HL-60/S4 treated with retinoic acid at 250 ng/mL for 4 days and 3 days (cell line): ENCODE data around the gene CARMIL3.
"Not testable (repeated sequence)": the region's sequence is repeated elsewhere in the genome, so short reads cannot be mapped to it uniquely, and the experiment has no call there.

Experiments used
- in situ Hi-C: fragments of 300-500 bp; cut with MboI; formaldehyde crosslinking; loops from 2 replicates; pipeline ENCODE4 v1.7.0; 2022; ENCODE audit warnings: low sequenced_read_pairs

Gene CARMIL3

DNA sequence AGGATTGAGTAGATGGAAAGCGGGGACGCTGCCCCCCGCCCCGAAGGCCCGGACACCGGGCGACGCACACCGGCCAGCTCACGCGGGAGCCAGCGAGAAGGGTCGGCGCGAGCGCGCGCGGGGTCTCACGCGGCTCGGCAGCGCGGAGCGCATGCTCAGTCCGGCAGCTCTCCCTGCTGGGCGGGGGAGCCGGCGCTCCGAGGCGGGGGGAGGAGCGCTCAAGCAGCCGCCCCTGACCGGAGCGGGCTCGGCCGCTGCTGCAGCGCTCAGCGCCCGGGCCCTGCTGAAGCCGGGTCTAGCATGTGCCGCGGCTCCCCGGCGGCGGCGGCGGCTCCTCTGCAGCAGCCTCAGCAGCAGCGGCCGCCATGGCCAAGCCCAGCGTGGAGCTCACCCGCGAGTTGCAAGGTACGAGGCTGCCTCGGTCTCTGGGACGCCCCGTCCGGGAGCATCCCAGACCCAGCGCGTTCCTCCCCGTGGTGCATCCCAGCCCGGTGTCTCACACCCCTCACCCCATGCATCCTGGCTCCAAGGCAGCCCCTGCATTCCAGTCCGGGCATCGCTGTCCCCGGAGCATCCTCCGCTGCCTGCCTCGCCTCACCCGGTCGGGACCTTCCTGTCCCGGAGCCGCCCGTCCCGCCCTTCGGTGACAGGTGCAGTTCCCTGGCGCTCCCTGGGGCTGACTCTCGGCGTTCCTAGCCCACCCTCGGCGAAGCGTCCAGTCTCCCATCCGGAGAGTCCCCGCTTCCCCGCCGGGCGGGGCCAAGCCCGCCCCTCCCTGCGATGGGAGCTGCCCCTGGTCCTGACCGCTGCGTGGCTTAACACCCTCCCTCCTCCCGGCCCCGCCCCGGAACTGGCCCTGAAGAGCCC, at the start of gene CARMIL3:
CARMIL3 (plus strand) TSS at position 221 of the 867 bp plus-strand sequence; CDS start at position 366, 145 bp downstream.
- in situ Hi-C loops = no loop called here

DNA sequence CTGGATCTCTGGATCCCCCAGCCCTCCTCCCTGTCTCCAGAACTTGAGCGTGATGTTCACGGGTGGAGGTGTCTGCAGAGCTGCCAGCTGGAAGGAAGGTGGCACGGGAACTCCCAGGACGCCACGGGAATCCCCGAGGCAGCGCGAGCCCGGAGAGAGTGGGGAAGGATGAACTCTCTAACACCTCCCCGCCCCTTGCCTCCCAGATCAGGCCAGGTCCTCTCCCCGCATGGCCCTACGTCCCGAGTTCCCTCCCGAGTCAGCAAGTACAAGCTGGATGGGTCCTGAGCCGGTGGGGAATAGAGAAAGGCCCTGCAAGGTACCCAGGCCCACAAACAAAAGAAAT, 45.4 kb upstream of the CARMIL3 start:
- in situ Hi-C loops = not testable (repeated sequence)

DNA sequence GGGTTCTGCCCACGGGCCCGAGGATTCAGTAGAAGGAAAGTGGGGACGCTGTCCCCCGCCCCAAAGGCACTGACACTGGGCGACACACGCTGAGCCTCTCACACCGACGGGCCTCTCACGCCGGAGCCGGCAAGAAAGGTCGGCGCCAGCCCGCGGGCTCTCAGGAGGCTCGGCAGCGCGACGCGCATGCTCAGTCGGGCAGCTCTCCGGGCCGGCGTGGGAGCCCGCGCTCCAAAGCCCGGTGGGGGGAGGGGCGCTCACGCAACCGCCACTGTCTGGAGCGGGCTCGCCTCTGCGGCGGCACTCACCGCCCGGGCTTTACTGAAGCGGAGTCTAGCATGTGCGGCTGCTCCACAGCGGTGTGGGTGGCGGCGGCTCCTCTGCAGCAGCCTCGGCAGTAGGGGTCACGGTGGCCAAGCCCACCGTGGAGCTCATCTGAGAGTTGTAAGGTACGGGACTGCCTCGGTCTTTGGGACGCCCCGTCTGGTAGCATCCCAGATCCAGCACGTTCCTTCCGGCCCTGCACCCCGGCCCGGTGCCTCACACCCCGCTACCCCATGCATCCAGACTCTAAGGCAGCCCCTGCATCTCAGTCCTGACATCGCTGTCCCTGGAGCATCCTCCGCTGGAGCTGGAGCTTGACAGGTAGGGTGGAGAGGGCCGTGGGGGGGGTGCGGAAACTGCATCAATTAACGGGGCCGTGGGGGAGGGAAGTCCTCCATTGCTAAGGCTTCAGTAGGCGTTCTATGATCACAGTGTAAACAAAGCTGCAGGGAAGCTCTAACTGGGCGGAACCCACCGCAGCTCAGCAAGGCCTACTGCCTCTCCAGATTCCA, 44.8 kb upstream of the CARMIL3 start:
- in situ Hi-C loops = not testable (repeated sequence)

DNA sequence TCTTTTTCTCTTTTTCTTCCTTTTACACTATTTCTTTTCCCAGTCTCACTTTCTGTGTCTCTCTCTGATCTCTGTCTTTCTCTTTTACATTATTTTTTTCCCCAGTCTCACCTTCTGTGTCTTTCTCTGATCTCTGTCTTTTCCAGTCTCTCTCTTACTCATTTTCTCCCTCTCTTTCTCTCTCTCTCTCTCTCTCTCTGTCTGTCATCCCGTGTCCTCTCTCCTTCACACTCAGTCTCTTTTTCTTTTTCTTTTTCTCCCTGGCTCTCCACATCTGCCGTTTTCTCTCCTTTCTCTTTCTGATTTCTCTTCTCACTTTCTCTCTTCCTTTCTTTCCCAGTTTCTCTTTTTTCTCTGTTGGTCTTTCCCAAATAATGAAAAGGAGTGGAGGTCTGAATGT, 40.8 kb upstream of the CARMIL3 start:
- in situ Hi-C loops = no loop called here

DNA sequence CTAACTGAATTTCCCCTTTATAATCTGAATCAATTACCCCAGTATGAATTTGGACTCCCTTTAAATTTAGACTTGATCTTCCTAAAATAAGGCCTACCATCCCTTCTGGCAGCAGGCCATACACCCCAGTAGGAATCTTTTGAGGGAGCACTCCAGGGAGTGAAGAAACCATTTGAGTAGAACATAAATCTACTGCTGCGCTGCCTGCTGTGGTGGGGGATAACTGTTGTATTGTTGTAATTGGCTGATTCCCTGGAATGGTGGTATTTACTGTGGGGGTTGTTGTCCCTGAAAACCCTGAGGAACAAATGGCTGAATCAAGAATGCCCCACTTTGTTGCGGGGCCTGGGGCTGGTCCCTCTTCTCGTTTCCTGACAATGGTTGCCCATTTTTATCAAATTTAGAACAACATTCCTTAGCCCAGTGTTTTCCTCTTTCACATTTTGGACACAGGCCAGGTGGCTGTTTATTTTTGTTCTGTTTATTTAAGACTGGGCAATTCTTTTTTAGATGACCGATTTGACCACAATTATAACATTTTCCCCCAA, 39.0 kb upstream of the CARMIL3 start:
- in situ Hi-C loops = not testable (repeated sequence)

DNA sequence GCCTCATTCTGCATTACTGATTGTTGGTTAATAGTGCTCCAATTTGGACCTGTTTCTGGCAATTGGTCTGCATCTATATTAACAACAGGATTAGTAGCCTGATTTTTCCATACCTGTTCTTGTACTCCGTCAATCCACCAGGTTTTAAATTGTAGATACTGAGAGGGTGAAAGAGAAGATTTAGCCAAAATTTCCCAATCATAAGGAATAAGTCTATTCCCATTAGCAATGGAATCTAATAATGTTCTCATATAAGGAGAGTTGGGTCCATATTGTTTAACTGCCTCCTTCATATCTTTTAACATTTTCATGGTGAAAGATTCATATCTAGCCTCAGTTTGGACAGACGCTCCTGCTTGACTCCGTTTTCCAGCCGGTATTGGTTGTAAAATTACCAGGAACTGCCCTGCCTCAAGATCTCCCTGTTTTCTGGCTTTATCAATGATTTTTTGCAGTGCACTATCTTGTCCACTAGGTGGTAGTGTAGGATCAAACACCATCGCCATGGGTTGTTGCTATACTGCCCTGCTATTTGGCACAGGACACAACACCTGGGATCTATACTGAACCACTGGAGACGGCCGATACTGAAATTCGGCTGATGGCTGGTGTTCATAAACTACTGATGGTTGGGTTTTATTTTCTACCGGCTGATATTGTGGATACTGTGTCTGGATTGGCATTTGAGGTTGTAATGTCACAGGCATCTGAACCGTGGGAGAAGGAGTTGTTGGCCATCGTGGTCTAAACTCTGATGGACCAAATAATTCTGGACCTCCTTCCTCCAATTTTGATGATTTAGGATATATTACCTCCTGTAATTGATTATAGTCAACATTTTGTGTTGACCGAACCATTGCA, 37.9 kb upstream of the CARMIL3 start:
- in situ Hi-C loops = no loop called here

GRCh38 chr14:24015745-24016144, 36.1 kb upstream of the CARMIL3 start:
- in situ Hi-C loops = not testable (repeated sequence)

DNA sequence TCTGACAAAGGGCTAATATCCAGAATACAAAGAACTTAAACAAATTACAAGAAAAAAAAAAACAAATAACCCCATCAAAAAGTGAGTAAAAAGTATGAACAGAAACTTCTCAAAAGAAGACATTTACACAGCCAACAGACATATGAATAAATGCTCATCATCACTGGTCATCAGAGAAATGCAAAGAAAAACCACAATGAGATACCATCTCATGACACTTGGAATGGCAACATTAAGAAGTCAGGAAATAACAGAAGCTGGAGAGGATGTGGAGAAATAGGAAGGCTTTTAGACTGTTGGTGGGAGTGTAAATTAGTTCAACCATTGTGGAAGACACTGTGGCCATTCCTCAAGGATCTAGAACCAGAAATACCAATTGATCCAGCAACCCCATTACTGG, 32.8 kb upstream of the CARMIL3 start:
- in situ Hi-C loops = not testable (repeated sequence)

GRCh38 chr14:24019944-24020343, 31.9 kb upstream of the CARMIL3 start:
- in situ Hi-C loops = not testable (repeated sequence)

- in situ Hi-C loops = not testable (repeated sequence)
These were observed 31.3 kb upstream of the CARMIL3 start for GRCh38 chr14:24020520-24020919.

DNA sequence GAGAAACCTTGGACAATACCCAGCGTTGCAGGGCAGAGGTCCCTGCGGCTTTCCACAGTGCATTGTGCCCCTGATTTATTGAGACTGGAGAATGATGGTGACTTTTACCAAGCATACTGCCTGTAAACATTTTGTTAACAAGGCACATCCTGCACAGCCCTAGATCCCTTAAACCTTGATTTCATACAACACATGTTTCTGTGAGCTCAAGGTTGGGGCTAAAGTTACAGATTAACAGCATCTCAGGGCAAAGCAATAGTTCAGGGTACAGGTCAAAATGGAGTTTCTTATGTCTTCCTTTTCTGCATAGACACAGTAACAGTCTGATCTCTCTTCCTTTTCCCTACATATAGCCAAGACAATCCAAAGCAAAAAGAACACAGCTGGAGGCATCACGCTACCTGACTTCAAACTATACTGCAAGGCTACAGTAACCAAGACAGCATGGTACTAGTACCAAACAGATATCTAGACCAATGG, 26.8 kb upstream of the CARMIL3 start:
- in situ Hi-C loops = not testable (repeated sequence)

DNA sequence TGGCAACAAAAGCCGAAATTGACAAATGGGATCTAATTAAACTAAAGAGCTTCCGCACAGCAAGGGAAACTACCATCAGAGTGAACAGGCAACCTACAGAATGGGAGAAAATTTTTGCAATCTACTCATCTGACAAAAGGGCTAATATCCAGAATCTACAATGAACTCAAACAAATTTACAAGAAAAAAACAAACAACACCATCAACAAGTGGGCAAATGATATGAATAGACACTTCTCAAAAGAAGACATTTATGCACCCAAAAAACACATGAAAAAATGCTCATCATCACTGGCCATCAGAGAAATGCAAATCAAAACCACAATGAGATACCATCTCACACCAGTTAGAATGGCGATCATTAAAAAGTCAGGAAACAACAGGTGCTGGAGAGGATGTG, 22.1 kb upstream of the CARMIL3 start:
- in situ Hi-C loops = not testable (repeated sequence)

DNA sequence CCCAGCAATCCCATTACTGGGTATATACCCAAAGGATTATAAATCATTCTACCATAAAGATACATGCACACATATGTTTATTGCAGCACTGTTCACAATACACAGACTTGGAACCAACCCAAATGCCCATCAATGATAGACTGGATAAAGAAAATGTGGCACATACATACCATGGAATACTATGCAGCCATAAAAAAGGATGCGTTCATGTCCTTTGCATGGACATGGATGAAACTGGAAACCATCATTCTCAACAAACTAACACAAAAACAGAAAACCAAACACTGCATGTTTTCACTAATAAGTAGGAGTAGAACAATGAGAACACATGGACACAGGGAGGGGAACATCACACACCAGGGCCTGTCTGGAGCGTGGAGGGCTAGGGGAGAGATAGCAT, 20.5 kb upstream of the CARMIL3 start:
- in situ Hi-C loops = not testable (repeated sequence)

- in situ Hi-C loops = no loop called here
These were observed 18.9 kb upstream of the CARMIL3 start for GRCh38 chr14:24032727-24033418.

- in situ Hi-C loops = not testable (repeated sequence)
These were observed 16.0 kb upstream of the CARMIL3 start for GRCh38 chr14:24035769-24036168.

DNA sequence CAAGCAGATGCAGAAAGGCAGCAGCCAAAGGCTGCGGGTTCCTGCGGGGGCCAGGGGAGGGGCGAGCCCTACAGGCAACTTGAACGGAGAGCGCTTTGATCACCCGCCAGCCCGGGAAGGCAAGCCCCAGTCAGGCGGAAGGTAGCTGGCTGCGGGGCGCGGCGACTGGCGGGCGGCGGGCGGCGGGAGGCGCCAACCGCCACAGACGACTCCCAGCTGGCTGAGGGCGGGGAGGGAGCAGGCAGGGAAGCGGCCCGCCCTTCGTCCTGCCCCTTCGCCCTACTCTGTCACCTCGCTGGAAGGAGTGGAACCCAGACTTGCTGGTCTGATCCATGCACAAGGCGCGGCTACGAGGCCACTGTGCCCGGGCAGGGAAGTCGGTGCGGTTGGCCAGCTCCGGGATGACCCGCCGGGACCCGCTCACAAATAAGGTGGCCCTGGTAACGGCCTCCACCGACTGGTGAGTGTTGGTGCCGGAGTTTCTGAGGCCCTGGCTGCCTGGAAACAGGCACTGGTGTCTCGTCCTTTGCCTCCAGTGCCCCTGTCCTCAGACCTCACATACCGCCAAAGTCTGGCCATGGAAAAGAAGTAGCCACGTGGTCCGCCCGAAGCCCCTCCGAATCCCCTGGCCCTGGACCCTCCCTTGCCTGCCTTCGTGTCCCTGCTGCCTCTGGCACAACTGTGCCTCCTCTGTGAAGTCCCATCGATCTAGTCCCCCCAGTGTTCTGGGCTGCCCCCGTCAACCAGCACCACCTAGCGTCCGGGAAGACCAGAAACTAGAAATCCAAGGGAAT, 15.4 kb upstream of the CARMIL3 start:
- in situ Hi-C loops = no loop called here

GRCh38 chr14:24036963-24037657, 14.7 kb upstream of the CARMIL3 start:
- in situ Hi-C loops = not testable (repeated sequence)

GRCh38 chr14:24037658-24038037, 14.2 kb upstream of the CARMIL3 start:
- in situ Hi-C loops = no loop called here

- in situ Hi-C loops = no loop called here
These were observed 13.1 kb upstream of the CARMIL3 start for GRCh38 chr14:24038686-24039085.
